ENCODE data around the gene MTHFD2L. TPM values are rescaled to one million over a fixed set of nuclear protein-coding genes. Genes with fewer than 3 reads are reported as not detected.
"Not testable (repeated sequence)": the region's sequence is repeated elsewhere in the genome, so short reads cannot be mapped to it uniquely, and the experiment has no call there.

The MTHFD2L gene
- total and polyA plus RNA-seq, 4 donors = 27.2 to 48.1 (median 38.3) TPM

DNA sequence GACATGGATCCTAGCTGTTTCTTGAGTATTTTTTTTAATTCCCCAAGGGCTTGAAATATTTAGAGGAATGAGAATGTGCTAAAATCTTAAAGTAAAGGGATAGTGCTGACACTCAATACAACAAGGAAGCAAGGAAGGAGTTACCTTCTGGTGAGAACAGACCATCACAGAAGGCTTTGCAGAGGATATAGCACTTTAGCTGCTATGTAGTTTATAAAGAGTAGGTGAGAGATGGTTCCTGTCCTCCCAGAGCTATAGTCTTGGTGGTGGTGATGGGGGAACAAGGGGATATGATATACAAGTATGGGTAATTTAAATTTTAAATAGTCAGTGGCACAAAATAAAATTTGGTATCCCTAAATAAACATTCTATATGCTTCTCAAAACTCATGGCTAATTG is 47.6 kb downstream of the MTHFD2L start:
- Histone ChIP-seq H3K27ac (ENCODE audit: low read depth, low read length) (no peak overlapping the region), H3K4me3 (ENCODE audit: low read depth, low read length) (no peak overlapping the region), H3K9me3 (ENCODE audit: control insufficient read depth, insufficient read depth, low read length) (no peaks in the 10 kb centered on the region), H3K36me3 (ENCODE audit: control insufficient read depth, insufficient read depth, low read length) (no peaks in the 10 kb centered on the region), H3K4me1 (ENCODE audit: control insufficient read depth, insufficient read depth, low read length) (no peaks in the 10 kb centered on the region), H3K27me3 (ENCODE audit: control insufficient read depth, insufficient read depth, low read length) (no peaks in the 10 kb centered on the region)
- no peak for DNase-seq (ENCODE audit: low read depth in 4 of 6, low spot score in 6 of 6)

- Histone ChIP-seq H3K27ac (ENCODE audit: low read depth, low read length) (no peak overlapping the region), H3K9me3 (ENCODE audit: control insufficient read depth, insufficient read depth, low read length) (no peaks in the 10 kb centered on the region), H3K4me1 (ENCODE audit: control insufficient read depth, insufficient read depth, low read length) (no peaks in the 10 kb centered on the region), H3K27me3 (ENCODE audit: control insufficient read depth, insufficient read depth, low read length) (no peaks in the 10 kb centered on the region), H3K4me3 (ENCODE audit: low read depth, low read length) (no peak overlapping the region), H3K36me3 (ENCODE audit: control insufficient read depth, insufficient read depth, low read length) (no peaks in the 10 kb centered on the region)
- 75% methylated on average over 3 of the region's 3 CpGs for WGBS (ENCODE audit: insufficient coverage)
- no peak for DNase-seq (ENCODE audit: low read depth in 4 of 6, low spot score in 6 of 6)
These were observed 48.3 kb downstream of the MTHFD2L start for GRCh38 chr4:74206088-74206825.

DNA sequence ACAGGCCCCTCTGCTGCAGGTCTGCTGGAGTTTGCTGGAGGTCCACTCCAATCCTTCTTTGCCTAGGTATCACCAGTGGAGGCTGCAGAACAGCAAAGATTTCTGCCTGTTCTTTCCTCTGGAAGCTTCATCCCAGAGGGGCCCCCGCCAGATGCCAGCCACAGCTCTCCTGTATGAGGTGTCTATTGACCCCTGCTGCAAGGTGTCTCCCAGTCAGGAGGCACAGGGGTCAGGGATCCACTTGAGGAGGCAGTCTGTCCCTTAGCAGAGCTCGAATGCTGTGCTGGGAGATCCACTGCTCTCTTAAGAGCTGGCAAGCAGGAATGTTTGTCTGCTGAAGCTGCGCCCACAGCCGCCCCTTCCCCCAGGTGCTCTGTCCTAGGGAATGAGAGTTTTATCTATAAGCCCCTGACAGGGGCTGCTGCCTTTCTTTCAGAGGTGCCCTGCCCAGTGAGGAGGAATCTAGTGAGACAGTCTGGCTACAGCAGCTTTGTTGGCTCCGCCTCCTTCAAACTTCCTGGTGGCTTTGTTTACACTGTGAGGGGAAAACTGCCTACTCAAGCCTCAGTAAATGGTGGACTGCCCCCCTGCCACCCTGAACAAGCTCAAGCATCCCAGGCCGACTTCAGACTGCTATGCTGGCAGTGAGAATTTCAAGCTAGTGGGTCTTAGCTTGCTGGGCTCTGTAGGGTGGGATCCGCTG is 56.7 kb downstream of the MTHFD2L start:
- H3K36me3 ChIP-seq (ENCODE audit: control insufficient read depth, insufficient read depth, low read length); H3K4me1 ChIP-seq (ENCODE audit: control insufficient read depth, insufficient read depth, low read length); H3K9me3 ChIP-seq (ENCODE audit: control insufficient read depth, insufficient read depth, low read length); H3K27me3 ChIP-seq (ENCODE audit: control insufficient read depth, insufficient read depth, low read length); H3K4me3 ChIP-seq (ENCODE audit: low read depth, low read length); H3K27ac ChIP-seq (ENCODE audit: low read depth, low read length); DNase-seq (ENCODE audit: low read depth in 4 of 6, low spot score in 6 of 6): not testable (repeated sequence)
- WGBS (ENCODE audit: insufficient coverage) = 84% methylated on average over 5 of the region's 7 CpGs

GRCh38 chr4:74215236-74215635 is 57.3 kb downstream of the MTHFD2L start:
- not testable (repeated sequence) for H3K4me1 ChIP-seq (ENCODE audit: control insufficient read depth, insufficient read depth, low read length)
- 100% methylated on average over 5 of the region's 7 CpGs for WGBS (ENCODE audit: insufficient coverage)

GRCh38 chr4:74217365-74217764 is 59.4 kb downstream of the MTHFD2L start:
- H3K9me3 ChIP-seq (ENCODE audit: control insufficient read depth, insufficient read depth, low read length) = no peaks in the 10 kb centered on the region
- H3K4me1 ChIP-seq (ENCODE audit: control insufficient read depth, insufficient read depth, low read length) = no peaks in the 10 kb centered on the region
- no peaks in the 10 kb centered on the region for H3K36me3 ChIP-seq (ENCODE audit: control insufficient read depth, insufficient read depth, low read length)
- no peak overlapping the region for H3K4me3 ChIP-seq (ENCODE audit: low read depth, low read length)
- DNase-seq (ENCODE audit: low read depth in 4 of 6, low spot score in 6 of 6) = no peak
- no peak overlapping the region for H3K27ac ChIP-seq (ENCODE audit: low read depth, low read length)
- no CpG with 5 or more reads among the region's 3 CpGs for WGBS (ENCODE audit: insufficient coverage)
- H3K27me3 ChIP-seq (ENCODE audit: control insufficient read depth, insufficient read depth, low read length) = no peaks in the 10 kb centered on the region

More at GRCh38 chr4:74215236-74215635, 57.3 kb downstream of the MTHFD2L start:
- H3K36me3 ChIP-seq (ENCODE audit: control insufficient read depth, insufficient read depth, low read length); H3K27me3 ChIP-seq (ENCODE audit: control insufficient read depth, insufficient read depth, low read length); H3K27ac ChIP-seq (ENCODE audit: low read depth, low read length); H3K9me3 ChIP-seq (ENCODE audit: control insufficient read depth, insufficient read depth, low read length); H3K4me3 ChIP-seq (ENCODE audit: low read depth, low read length); DNase-seq (ENCODE audit: low read depth in 4 of 6, low spot score in 6 of 6): not testable (repeated sequence)

DNA sequence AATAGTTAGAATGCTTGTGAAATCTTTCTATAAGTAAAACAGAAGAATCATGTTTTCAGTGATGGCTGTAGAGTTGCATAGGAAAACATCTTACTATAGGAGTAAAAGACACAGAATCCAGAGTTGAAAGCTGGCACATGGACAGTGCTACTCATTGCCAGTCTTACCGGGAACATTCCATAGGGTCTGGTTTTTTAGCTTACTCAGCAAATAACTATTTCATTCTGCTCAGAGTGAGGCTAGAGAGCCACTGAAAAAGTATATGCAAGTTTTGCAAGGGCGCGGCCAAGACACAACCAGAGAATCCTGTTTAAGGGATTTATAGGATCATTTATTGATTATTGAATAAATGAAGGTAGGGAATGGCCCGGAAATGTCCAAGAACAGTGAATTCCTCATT is 60.3 kb downstream of the MTHFD2L start:
- no peak for DNase-seq (ENCODE audit: low read depth in 4 of 6, low spot score in 6 of 6)
- 100% methylated on average over 2 of the region's 4 CpGs for WGBS (ENCODE audit: insufficient coverage)
- H3K4me3 ChIP-seq (ENCODE audit: low read depth, low read length) = no peak overlapping the region
- H3K4me1 ChIP-seq (ENCODE audit: control insufficient read depth, insufficient read depth, low read length) = no peaks in the 10 kb centered on the region
- H3K9me3 ChIP-seq (ENCODE audit: control insufficient read depth, insufficient read depth, low read length) = no peaks in the 10 kb centered on the region
- no peaks in the 10 kb centered on the region for H3K27me3 ChIP-seq (ENCODE audit: control insufficient read depth, insufficient read depth, low read length)
- no peaks in the 10 kb centered on the region for H3K36me3 ChIP-seq (ENCODE audit: control insufficient read depth, insufficient read depth, low read length)
- H3K27ac ChIP-seq (ENCODE audit: low read depth, low read length) = no peak overlapping the region

DNA sequence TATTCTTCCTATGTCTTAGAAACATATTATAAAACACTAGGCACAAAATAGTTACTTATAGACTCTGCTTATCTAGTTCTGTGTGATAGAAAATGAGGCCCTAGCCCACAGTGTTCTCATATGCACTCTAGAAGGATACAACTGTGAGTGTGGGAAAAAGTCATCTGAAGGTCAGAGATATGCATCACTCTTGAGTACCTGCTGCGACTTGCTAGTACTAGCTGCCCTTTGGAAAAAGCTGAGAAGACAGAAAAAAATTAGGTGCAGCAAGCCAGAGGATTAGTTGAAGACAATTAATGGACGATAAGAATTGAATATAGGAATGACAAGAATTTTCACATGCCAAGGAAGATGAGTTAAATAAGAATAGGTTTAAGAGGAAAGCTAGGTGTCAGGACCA is 61.3 kb downstream of the MTHFD2L start:
- H3K27me3 ChIP-seq (ENCODE audit: control insufficient read depth, insufficient read depth, low read length) = no peaks in the 10 kb centered on the region
- H3K9me3 ChIP-seq (ENCODE audit: control insufficient read depth, insufficient read depth, low read length) = no peaks in the 10 kb centered on the region
- DNase-seq (ENCODE audit: low read depth in 4 of 6, low spot score in 6 of 6) = no peak
- no peak overlapping the region for H3K4me3 ChIP-seq (ENCODE audit: low read depth, low read length)
- H3K27ac ChIP-seq (ENCODE audit: low read depth, low read length) = no peak overlapping the region
- H3K36me3 ChIP-seq (ENCODE audit: control insufficient read depth, insufficient read depth, low read length) = no peaks in the 10 kb centered on the region
- 74% methylated on average over 2 of the region's 2 CpGs for WGBS (ENCODE audit: insufficient coverage)
- no peaks in the 10 kb centered on the region for H3K4me1 ChIP-seq (ENCODE audit: control insufficient read depth, insufficient read depth, low read length)

DNA sequence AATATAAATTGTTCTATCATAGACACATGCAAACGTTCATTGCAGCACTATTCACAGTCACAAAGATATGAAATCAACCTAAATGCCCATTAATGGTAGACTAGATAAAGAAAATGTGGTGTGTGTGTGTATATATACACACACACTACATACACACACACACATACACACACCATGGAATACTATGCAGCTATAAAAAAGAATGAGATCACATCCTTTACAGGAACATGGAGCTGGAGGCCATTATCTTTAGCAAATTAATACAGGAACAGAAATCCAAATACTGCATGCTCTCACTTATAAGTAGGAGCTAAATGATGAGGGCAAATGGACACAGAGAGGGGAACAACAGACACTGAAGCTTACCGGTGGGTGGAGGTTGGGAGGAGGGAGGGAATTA is 65.2 kb downstream of the MTHFD2L start:
- H3K27me3 ChIP-seq (ENCODE audit: control insufficient read depth, insufficient read depth, low read length) = no peaks in the 10 kb centered on the region
- DNase-seq (ENCODE audit: low read depth in 4 of 6, low spot score in 6 of 6) = no peak
- H3K4me3 ChIP-seq (ENCODE audit: low read depth, low read length) = no peak overlapping the region
- WGBS (ENCODE audit: insufficient coverage) = no CpG with 5 or more reads among the region's 2 CpGs
- H3K27ac ChIP-seq (ENCODE audit: low read depth, low read length) = no peak overlapping the region
- H3K36me3 ChIP-seq (ENCODE audit: control insufficient read depth, insufficient read depth, low read length) = no peaks in the 10 kb centered on the region
- H3K9me3 ChIP-seq (ENCODE audit: control insufficient read depth, insufficient read depth, low read length) = no peaks in the 10 kb centered on the region
- H3K4me1 ChIP-seq (ENCODE audit: control insufficient read depth, insufficient read depth, low read length) = no peaks in the 10 kb centered on the region

DNA sequence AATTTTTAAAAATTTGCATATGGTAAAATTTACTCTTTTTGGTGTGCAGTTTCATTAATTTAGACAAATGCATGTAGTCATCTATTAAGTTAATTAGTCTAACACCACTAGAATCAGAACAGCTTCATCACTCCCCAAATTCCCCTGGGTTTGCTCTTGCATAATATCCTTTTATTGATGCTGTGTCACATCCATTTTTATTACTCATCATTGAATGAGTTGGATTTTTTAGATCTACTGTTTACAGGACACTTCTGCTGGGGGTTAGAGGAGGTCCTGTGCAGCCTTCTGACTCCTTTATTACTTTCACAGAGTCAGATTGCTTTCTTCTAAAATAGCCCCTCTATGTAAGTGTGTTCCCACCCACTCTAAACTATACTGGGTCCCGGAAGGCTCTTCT is 65.9 kb downstream of the MTHFD2L start:
- Histone ChIP-seq H3K27me3 (ENCODE audit: control insufficient read depth, insufficient read depth, low read length) (no peaks in the 10 kb centered on the region), H3K27ac (ENCODE audit: low read depth, low read length) (no peak overlapping the region), H3K4me1 (ENCODE audit: control insufficient read depth, insufficient read depth, low read length) (no peaks in the 10 kb centered on the region), H3K9me3 (ENCODE audit: control insufficient read depth, insufficient read depth, low read length) (no peaks in the 10 kb centered on the region), H3K36me3 (ENCODE audit: control insufficient read depth, insufficient read depth, low read length) (no peaks in the 10 kb centered on the region), H3K4me3 (ENCODE audit: low read depth, low read length) (no peak overlapping the region)
- no peak for DNase-seq (ENCODE audit: low read depth in 4 of 6, low spot score in 6 of 6)
- WGBS (ENCODE audit: insufficient coverage) = no CpG with 5 or more reads among the region's 1 CpG

All from spinal cord (tissue), 10 donors.